K562 (cell line): Measurements from ENCODE around the gene OR10H5. TPM values are rescaled to one million over a fixed set of nuclear protein-coding genes. Genes with fewer than 3 reads are reported as not detected.
A peak's percentile ranks its signal among the peaks of the same experiment; 100 is the strongest.

Source experiments
- CUX1 ChIP-seq: fragments of 200-800 bp; sonication (Bioruptor generic); IDR thresholded peaks from 2 replicates; pipeline ENCODE4 v1.6.1; 2016; ENCODE audit warnings: missing genetic modification characterization, missing compliant biosample characterization
- GATA2 ChIP-seq: sonication (generic); formaldehyde crosslinking; IDR thresholded peaks from 2 replicates; pipeline ENCODE4 v1.4.0; 2020; ENCODE audit warnings: mild to moderate bottlenecking, missing genetic modification reagents
- HMG20A ChIP-seq: fragments of 450-650 bp; formaldehyde crosslinking; conservative IDR thresholded peaks from 2 replicates; pipeline ENCODE4 v1.4.0; 2020; ENCODE audit warnings: mild to moderate bottlenecking, mixed read lengths
- KLF6 ChIP-seq: fragments of 250-450 bp; sonication (Bioruptor Pico); IDR thresholded peaks from 2 replicates; pipeline ENCODE4 v1.4.0; 2020; ENCODE audit warnings: mild to moderate bottlenecking, moderate library complexity, borderline replicate concordance
- MEIS2 ChIP-seq: fragments of 450-650 bp; IDR thresholded peaks from 2 replicates; pipeline ENCODE4 v1.6.1; 2014; ENCODE audit warnings: mild to moderate bottlenecking; ENCODE audit not compliant: partially characterized antibody
- POLR2A ChIP-seq: fragments of 450-650 bp; conservative IDR thresholded peaks from 2 replicates; pipeline ENCODE4 v1.6.1; 2016
- POLR2B ChIP-seq: fragments of 450-650 bp; IDR thresholded peaks from 2 replicates; pipeline ENCODE4 v1.6.1; 2018; ENCODE audit warnings: low read depth; ENCODE audit not compliant: partially characterized antibody
- SMARCC2 ChIP-seq: fragments of 450-650 bp; IDR thresholded peaks from 2 replicates; pipeline ENCODE4 v1.6.1; 2017; ENCODE audit warnings: antibody characterized with exemption, moderate library complexity, mild to moderate bottlenecking, low read depth
- TRIM25 ChIP-seq: fragments of 450-650 bp; IDR thresholded peaks from 2 replicates; pipeline ENCODE4 v1.7.0; 2016; ENCODE audit warnings: borderline replicate concordance
- YY1 ChIP-seq, 3 experiments: IDR thresholded peaks; 2 replicates each; pipeline ENCODE4 v1.6.1; 2011; ENCODE audit warnings: low read length in 2 of 3, mild to moderate bottlenecking in 2 of 3, moderate library complexity in 2 of 3, borderline replicate concordance in 1 of 3, control low read depth in 1 of 3, low read depth in 1 of 3; ENCODE audit not compliant: insufficient read depth in 3 of 3, insufficient replicate concordance in 2 of 3, control insufficient read depth in 1 of 3, insufficient read length in 1 of 3; ENCODE audit errors: extremely low read depth in 1 of 3
- ZFP36 ChIP-seq: fragments of 150-350 bp; IDR thresholded peaks from 2 replicates; pipeline ENCODE4 v1.6.1; 2018; ENCODE audit warnings: low read length, low read depth; ENCODE audit not compliant: partially characterized antibody
- ZNF140 ChIP-seq: fragments of 250-450 bp; sonication (Bioruptor Pico); IDR thresholded peaks from 2 replicates; pipeline ENCODE4 v1.8.0; 2021; ENCODE audit warnings: moderate library complexity, mild to moderate bottlenecking, inconsistent platforms
- ZNF316 ChIP-seq: fragments of 450-650 bp; IDR thresholded peaks from 2 replicates; pipeline ENCODE4 v1.6.1; 2016
- polyA plus RNA-seq, 8 experiments: library from polyadenylated mRNA; depleted of rRNA in 4 of 8; stranded (reverse) in 5 of 8; unstranded in 3 of 8; fragments of >200 nt; fragmentation: Nextera tagmentation in 2 of 8; fragmentation: Illumina TruSeq in 1 of 8; extraction: Ambion mirVana in 2 of 8; extraction: Trizol in 1 of 8; gene quantifications; 2 replicates each; pipeline versions ENCODE4 v1.2.1 to v1.2.3, GENCODE V29; 2011 to 2014; ENCODE audit warnings: inconsistent platforms in 1 of 8, missing spikeins in 1 of 8
- total RNA-seq, 7 experiments: library from RNA; depleted of rRNA in 6 of 7; stranded (reverse); fragments of >200 nt in 6 of 7; fragmentation: Illumina TruSeq in 2 of 7; extraction: Trizol in 2 of 7; gene quantifications; 2 replicates each; pipeline versions ENCODE4 v1.2.1 to v1.2.3, GENCODE V29; 2011 to 2021; ENCODE audit warnings: low replicate concordance in 1 of 7
- TF ChIP-seq, protein P1 (sequence below): fragments of 250-450 bp; sonication (Bioruptor Pico); IDR thresholded peaks from 2 replicates; pipeline ENCODE4 v1.4.0; 2020; ENCODE audit warnings: mild to moderate bottlenecking, moderate library complexity
- TF ChIP-seq, protein P2 (sequence below): fragments of 250-450 bp; sonication (Bioruptor Pico); IDR thresholded peaks from 2 replicates; pipeline ENCODE4 v1.9.0; 2021; ENCODE audit warnings: mild to moderate bottlenecking, inconsistent platforms

OR10H5 gene
- total and polyA plus RNA-seq, 9 of the 15 experiments (the other 6 are each of a cell fraction or from before 2014, with no cell fraction given), result not detected

DNA sequence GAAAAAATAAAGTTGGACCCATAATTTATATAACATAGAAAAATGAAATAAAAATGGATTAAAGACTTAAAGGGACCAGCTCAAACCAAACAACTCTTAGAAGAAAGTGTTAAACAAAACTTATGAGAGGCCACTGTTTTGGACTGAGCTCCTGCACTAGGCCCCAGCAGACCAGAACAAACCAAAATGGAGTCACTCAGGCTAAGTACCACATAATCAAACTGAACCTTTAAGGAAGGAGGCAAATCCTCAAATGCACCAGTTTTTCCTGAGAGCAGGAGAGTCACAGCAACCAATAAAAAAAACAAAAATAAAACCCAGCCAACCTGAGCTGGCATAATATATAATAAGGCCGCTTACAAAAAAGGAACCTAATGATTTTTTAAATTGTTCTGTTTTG, 38.3 kb downstream of the OR10H5 start (continued):
- TF ChIP-seq, protein P1, sequence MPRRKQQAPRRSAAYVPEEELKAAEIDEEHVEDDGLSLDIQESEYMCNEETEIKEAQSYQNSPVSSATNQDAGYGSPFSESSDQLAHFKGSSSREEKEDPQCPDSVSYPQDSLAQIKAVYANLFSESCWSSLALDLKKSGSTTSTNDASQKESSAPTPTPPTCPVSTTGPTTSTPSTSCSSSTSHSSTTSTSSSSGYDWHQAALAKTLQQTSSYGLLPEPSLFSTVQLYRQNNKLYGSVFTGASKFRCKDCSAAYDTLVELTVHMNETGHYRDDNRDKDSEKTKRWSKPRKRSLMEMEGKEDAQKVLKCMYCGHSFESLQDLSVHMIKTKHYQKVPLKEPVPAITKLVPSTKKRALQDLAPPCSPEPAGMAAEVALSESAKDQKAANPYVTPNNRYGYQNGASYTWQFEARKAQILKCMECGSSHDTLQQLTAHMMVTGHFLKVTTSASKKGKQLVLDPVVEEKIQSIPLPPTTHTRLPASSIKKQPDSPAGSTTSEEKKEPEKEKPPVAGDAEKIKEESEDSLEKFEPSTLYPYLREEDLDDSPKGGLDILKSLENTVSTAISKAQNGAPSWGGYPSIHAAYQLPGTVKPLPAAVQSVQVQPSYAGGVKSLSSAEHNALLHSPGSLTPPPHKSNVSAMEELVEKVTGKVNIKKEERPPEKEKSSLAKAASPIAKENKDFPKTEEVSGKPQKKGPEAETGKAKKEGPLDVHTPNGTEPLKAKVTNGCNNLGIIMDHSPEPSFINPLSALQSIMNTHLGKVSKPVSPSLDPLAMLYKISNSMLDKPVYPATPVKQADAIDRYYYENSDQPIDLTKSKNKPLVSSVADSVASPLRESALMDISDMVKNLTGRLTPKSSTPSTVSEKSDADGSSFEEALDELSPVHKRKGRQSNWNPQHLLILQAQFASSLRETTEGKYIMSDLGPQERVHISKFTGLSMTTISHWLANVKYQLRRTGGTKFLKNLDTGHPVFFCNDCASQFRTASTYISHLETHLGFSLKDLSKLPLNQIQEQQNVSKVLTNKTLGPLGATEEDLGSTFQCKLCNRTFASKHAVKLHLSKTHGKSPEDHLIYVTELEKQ (CRISPR knock-in tag), result peak; percentile 81; the same call in 1 of the 2 replicates
- TF ChIP-seq ZNF316 (no peak), POLR2A (no peak), ZFP36 (no peak), MEIS2 (no peak), HMG20A (CRISPR knock-in tag) (no peak), TRIM25 (no peak), POLR2B (no peak), ZNF140 (CRISPR knock-in tag) (no peak), YY1 (IDR thresholded peaks at IDR 0.05; ENCODE audit: borderline replicate concordance in 1 of 3, control insufficient read depth in 1 of 3, extremely low read depth in 1 of 3, insufficient read depth in 3 of 3, insufficient read length in 1 of 3, insufficient replicate concordance in 2 of 3, low read depth in 1 of 3, low read length in 2 of 3) (no peak), SMARCC2 (no peak), KLF6 (peak; percentile 93), GATA2 (CRISPR knock-in tag) (no peak), CUX1 (no peak)
- TF ChIP-seq, protein P2, sequence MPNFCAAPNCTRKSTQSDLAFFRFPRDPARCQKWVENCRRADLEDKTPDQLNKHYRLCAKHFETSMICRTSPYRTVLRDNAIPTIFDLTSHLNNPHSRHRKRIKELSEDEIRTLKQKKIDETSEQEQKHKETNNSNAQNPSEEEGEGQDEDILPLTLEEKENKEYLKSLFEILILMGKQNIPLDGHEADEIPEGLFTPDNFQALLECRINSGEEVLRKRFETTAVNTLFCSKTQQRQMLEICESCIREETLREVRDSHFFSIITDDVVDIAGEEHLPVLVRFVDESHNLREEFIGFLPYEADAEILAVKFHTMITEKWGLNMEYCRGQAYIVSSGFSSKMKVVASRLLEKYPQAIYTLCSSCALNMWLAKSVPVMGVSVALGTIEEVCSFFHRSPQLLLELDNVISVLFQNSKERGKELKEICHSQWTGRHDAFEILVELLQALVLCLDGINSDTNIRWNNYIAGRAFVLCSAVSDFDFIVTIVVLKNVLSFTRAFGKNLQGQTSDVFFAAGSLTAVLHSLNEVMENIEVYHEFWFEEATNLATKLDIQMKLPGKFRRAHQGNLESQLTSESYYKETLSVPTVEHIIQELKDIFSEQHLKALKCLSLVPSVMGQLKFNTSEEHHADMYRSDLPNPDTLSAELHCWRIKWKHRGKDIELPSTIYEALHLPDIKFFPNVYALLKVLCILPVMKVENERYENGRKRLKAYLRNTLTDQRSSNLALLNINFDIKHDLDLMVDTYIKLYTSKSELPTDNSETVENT, result no peak
